ENCODE data around the gene RAB21.
A peak's percentile ranks its signal among the peaks of the same experiment; 100 is the strongest.

Gene RAB21

GRCh38 chr12:71840231-71840847 lies 85.7 kb downstream of the RAB21 start:
- Histone ChIP-seq H2AFZ (ENCODE audit: low read depth, low read length) (peak overlapping the region; percentile 77), H3K4me1 (ENCODE audit: insufficient read depth, low read length) (peaks cover 18% of the 10 kb centered on the region), H3K27me3 (ENCODE audit: insufficient read depth, low read length) (no peaks in the 10 kb centered on the region), H3K36me3 (ENCODE audit: insufficient read depth, low read length) (no peaks in the 10 kb centered on the region), H3K9me3 (ENCODE audit: low read length) (no peaks in the 10 kb centered on the region), H3K4me3 (ENCODE audit: low read length) (peak overlapping the region; percentile 75)

- Histone ChIP-seq H3K4me3 (ENCODE audit: low read length) (no peak overlapping the region), H3K27me3 (ENCODE audit: insufficient read depth, low read length) (no peaks in the 10 kb centered on the region), H3K4me1 (ENCODE audit: insufficient read depth, low read length) (peaks cover 3% of the 10 kb centered on the region), H3K36me3 (ENCODE audit: insufficient read depth, low read length) (no peaks in the 10 kb centered on the region), H3K9me3 (ENCODE audit: low read length) (peaks cover 3% of the 10 kb centered on the region), H2AFZ (ENCODE audit: low read depth, low read length) (no peak overlapping the region)
Measured at GRCh38 chr12:71846322-71846940, 91.8 kb downstream of the RAB21 start.

GRCh38 chr12:71848212-71848611 lies 93.5 kb downstream of the RAB21 start:
- Histone ChIP-seq H3K9me3 (ENCODE audit: low read length) (peaks cover 9% of the 10 kb centered on the region), H3K27me3 (ENCODE audit: insufficient read depth, low read length) (no peaks in the 10 kb centered on the region), H3K4me1 (ENCODE audit: insufficient read depth, low read length) (no peaks in the 10 kb centered on the region), H3K36me3 (ENCODE audit: insufficient read depth, low read length) (no peaks in the 10 kb centered on the region), H2AFZ (ENCODE audit: low read depth, low read length) (no peak overlapping the region), H3K4me3 (ENCODE audit: low read length) (no peak overlapping the region)

GRCh38 chr12:71849109-71849851 lies 94.6 kb downstream of the RAB21 start:
- Histone ChIP-seq H3K9me3 (ENCODE audit: low read length) (peaks cover 12% of the 10 kb centered on the region), H2AFZ (ENCODE audit: low read depth, low read length) (no peak overlapping the region), H3K4me1 (ENCODE audit: insufficient read depth, low read length) (no peaks in the 10 kb centered on the region), H3K27me3 (ENCODE audit: insufficient read depth, low read length) (no peaks in the 10 kb centered on the region), H3K36me3 (ENCODE audit: insufficient read depth, low read length) (no peaks in the 10 kb centered on the region), H3K4me3 (ENCODE audit: low read length) (no peak overlapping the region)
